Suprapubic skin (tissue), 4 donors: ENCODE data around the gene PDGFC. TPM values are rescaled to one million over a fixed set of nuclear protein-coding genes. Genes with fewer than 3 reads are reported as not detected.

Experiments
- DNase-seq, 2 donors: peaks; one replicate each; pipeline ENCODE4 v3.0.0-alpha.2; 2019; ENCODE audit warnings: low spot score in 2 of 2
- H3K27ac ChIP-seq: fragments of 200-600 bp; sonication (generic); one replicate; pipeline ENCODE4 v1.5.1; 2019
- H3K27me3 ChIP-seq: fragments of 200-600 bp; sonication (generic); one replicate; pipeline ENCODE4 v1.5.1; 2019
- H3K36me3 ChIP-seq: fragments of 200-600 bp; sonication (generic); one replicate; pipeline ENCODE4 v1.5.1; 2019
- H3K4me1 ChIP-seq: fragments of 200-600 bp; sonication (generic); one replicate; pipeline ENCODE4 v1.5.1; 2019
- H3K4me3 ChIP-seq: fragments of 200-600 bp; sonication (generic); one replicate; pipeline ENCODE4 v1.5.1; 2019; ENCODE audit warnings: mild to moderate bottlenecking
- H3K9me3 ChIP-seq: fragments of 200-600 bp; sonication (generic); one replicate; pipeline ENCODE4 v1.5.1; 2019
- EP300 ChIP-seq: sonication (generic); formaldehyde crosslinking; IDR thresholded peaks from one replicate; pipeline ENCODE4 v1.6.1; 2017; ENCODE audit warnings: antibody characterized with exemption
- POLR2A ChIP-seq, 2 donors: fragments of 450-650 bp; IDR thresholded peaks; one replicate each; pipeline ENCODE4 v1.6.1; 2017; ENCODE audit warnings: antibody characterized with exemption in 2 of 2, mild to moderate bottlenecking in 2 of 2, moderate library complexity in 2 of 2
- POLR2AphosphoS5 ChIP-seq, 3 donors: sonication (generic); formaldehyde crosslinking; IDR thresholded peaks; one replicate each; pipeline ENCODE4 v1.6.1; 2017; ENCODE audit warnings: antibody characterized with exemption in 3 of 3
- WGBS: methylation state at CpG from one replicate; pipeline ENCODE4 v1.1.5; 2018; 5-methylcytosine and 5-hydroxymethylcytosine counted together
- total RNA-seq, 4 donors: library from RNA; depleted of rRNA; stranded (reverse); fragments of >200 nt; gene quantifications; one replicate each; pipeline ENCODE4 v1.1.0, GENCODE V29; 2016
- TF ChIP-seq, protein P1 (sequence below), 2 donors: fragments of 200-600 bp in 1 of 2; fragments of 450-650 bp in 1 of 2; sonication (generic) in 1 of 2; IDR thresholded peaks; one replicate each; pipeline ENCODE4 v1.5.1; 2016 to 2019; ENCODE audit warnings: antibody characterized with exemption in 2 of 2, mild to moderate bottlenecking in 1 of 2, moderate library complexity in 1 of 2

Gene PDGFC
- total RNA-seq, 4 donors from 2014 or later: 12.0 to 26.4 (median 22.4) TPM

DNA sequence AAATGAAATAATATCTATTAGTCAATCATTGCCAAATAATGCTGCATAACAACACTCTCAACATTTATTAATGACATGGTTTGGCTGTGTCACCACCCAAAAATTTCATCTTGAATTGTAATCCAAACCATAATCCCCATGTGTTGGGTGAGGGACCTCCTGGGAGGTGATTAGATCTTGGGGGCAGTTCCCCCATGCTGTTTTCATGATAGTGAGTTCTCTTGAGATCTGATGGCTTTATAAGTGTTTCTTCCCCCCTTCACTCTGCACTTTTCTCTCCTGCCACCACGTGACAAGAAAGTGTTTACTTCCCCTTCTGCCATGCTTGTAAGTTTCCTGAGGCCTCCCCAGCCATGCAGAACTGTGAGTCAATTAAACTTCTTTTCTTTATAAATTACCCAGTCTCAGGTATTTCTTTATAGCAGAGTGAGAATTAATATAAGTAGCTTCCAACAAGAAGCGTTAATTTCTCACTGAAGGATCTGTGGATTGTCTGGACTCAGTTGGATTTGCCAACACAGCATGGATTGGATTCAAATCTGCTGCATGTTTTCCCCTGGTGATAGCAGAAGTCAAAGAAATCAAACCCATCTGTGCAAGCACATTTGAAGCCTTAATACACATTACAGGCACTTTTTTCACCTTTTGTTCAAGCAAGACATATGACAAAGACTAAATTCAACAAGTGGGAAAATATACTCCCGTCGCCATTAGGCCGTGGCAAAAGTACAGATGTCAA lies 216.6 kb downstream of the PDGFC start:
- no peak for TF ChIP-seq POLR2AphosphoS5 (IDR thresholded peaks at IDR 0.05)
- TF ChIP-seq EP300: no peak
- TF ChIP-seq, protein P1, sequence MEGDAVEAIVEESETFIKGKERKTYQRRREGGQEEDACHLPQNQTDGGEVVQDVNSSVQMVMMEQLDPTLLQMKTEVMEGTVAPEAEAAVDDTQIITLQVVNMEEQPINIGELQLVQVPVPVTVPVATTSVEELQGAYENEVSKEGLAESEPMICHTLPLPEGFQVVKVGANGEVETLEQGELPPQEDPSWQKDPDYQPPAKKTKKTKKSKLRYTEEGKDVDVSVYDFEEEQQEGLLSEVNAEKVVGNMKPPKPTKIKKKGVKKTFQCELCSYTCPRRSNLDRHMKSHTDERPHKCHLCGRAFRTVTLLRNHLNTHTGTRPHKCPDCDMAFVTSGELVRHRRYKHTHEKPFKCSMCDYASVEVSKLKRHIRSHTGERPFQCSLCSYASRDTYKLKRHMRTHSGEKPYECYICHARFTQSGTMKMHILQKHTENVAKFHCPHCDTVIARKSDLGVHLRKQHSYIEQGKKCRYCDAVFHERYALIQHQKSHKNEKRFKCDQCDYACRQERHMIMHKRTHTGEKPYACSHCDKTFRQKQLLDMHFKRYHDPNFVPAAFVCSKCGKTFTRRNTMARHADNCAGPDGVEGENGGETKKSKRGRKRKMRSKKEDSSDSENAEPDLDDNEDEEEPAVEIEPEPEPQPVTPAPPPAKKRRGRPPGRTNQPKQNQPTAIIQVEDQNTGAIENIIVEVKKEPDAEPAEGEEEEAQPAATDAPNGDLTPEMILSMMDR (IDR thresholded peaks at IDR 0.05): no peak
- no peak for TF ChIP-seq POLR2A (IDR thresholded peaks at IDR 0.05)
- Histone ChIP-seq H3K27ac (no peak overlapping the region), H3K27me3 (no peaks in the 10 kb centered on the region), H3K36me3 (no peaks in the 10 kb centered on the region), H3K4me3 (no peak overlapping the region), H3K4me1 (no peaks in the 10 kb centered on the region), H3K9me3 (no peaks in the 10 kb centered on the region)
- DNase-seq: no peak
- WGBS: 72% methylated on average over 5 of the region's 5 CpGs

DNA sequence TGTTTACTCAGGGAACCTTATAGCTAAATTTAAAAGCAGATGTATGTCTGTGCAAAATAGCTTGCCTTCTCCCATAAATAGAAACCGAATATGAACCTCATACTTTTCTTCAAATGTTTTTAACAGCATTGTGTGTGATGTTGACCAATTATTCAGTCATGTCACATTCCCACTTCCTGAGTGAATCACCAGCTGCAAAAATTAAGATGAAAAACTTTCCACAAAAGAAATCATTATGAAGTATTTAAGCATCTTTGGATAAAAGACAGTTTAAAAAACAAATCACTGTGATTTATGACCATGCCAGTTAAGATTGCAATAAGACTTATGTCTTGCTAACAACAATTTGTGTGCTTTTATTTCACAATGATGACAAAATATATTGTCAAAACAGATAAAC lies 220.1 kb downstream of the PDGFC start:
- WGBS: 53% methylated on average over 1 of the region's 1 CpG
- no peaks in the 10 kb centered on the region for H3K9me3 ChIP-seq
- no peak for DNase-seq
- H3K4me3 ChIP-seq: no peak overlapping the region
- H3K4me1 ChIP-seq: no peaks in the 10 kb centered on the region
- H3K27me3 ChIP-seq: no peaks in the 10 kb centered on the region
- TF ChIP-seq POLR2AphosphoS5 (IDR thresholded peaks at IDR 0.05) (no peak), EP300 (no peak), POLR2A (IDR thresholded peaks at IDR 0.05) (no peak)
- TF ChIP-seq, protein P1 (IDR thresholded peaks at IDR 0.05): no peak
- no peaks in the 10 kb centered on the region for H3K36me3 ChIP-seq
- H3K27ac ChIP-seq: no peak overlapping the region

DNA sequence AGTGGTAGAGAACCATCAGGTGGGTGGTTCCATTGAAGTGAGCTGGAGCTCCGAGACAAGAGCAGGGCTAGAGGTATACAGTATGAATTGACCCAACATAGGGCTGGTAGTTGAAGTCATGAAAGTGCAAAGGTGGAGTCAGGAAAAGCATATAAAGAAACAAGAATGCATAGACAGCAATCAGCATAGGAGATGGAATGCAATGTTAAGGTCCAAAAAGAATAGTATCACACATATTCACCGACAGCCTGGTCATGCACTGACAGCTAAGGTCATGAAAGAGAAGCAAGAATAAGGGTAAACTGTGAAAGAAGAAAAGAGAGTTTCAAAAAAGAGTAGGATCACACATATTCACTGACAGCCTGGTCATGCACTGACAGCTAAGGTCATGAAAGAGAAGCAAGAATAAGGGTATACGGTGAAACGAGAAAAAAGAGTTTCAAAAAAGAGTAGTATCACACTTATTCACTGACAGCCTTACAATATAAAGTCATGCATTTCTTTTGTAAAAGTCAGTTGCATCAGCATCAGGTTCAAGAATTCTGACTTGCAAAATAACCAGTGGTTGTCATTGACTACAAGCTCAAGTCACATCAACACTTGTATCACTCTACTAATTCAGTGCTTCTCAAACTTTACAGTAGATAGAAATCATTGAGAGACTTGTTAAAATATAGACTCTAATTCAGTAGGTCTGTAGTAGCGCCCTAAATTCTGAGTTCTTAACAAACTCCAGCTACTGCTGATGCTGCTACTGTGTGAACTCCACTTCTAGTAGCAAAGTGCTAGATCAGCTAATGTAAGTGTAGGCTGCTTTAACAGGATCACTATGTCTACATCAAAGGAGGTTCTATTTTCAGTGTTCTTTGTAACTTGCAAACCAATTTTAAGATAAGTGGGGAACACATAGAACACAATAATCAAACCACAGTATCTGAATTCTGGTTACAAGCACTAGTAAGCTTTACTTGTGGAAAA lies 221.9 kb downstream of the PDGFC start:
- DNase-seq: no peak
- Histone ChIP-seq H3K4me1 (no peaks in the 10 kb centered on the region), H3K36me3 (no peaks in the 10 kb centered on the region), H3K27me3 (no peaks in the 10 kb centered on the region), H3K27ac (no peak overlapping the region), H3K9me3 (no peaks in the 10 kb centered on the region), H3K4me3 (no peak overlapping the region)
- TF ChIP-seq POLR2AphosphoS5 (IDR thresholded peaks at IDR 0.05) (no peak), POLR2A (IDR thresholded peaks at IDR 0.05) (no peak), EP300 (no peak)
- TF ChIP-seq, protein P1 (IDR thresholded peaks at IDR 0.05): no peak
- WGBS: 94% methylated on average over 5 of the region's 5 CpGs

DNA sequence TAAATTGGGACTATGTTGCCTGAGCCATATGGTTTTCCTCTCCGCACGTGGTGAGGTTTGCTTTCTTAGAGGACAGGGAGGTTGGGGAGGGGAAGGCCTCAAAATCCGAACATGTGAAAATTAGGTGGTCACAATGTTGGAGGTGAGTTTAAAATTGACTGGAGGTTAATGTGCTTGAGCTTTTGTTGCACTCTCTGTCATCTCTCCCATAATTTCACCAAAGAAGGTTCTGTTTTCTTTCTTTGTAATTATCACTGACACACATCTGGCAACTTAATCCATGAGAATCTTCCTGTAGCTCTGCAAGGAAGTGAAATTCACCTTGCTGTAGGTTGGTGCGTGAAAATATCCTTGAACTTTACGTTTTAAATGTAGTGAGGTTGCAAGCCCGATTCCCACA lies 225.5 kb downstream of the PDGFC start:
- Histone ChIP-seq H3K9me3 (peaks cover 3% of the 10 kb centered on the region), H3K27ac (no peak overlapping the region), H3K4me3 (no peak overlapping the region), H3K27me3 (no peaks in the 10 kb centered on the region), H3K4me1 (no peaks in the 10 kb centered on the region), H3K36me3 (no peaks in the 10 kb centered on the region)
- TF ChIP-seq POLR2A (IDR thresholded peaks at IDR 0.05) (no peak), POLR2AphosphoS5 (IDR thresholded peaks at IDR 0.05) (no peak), EP300 (no peak)
- TF ChIP-seq, protein P1 (IDR thresholded peaks at IDR 0.05): no peak
- WGBS: 78% methylated on average over 6 of the region's 6 CpGs
- no peak for DNase-seq

DNA sequence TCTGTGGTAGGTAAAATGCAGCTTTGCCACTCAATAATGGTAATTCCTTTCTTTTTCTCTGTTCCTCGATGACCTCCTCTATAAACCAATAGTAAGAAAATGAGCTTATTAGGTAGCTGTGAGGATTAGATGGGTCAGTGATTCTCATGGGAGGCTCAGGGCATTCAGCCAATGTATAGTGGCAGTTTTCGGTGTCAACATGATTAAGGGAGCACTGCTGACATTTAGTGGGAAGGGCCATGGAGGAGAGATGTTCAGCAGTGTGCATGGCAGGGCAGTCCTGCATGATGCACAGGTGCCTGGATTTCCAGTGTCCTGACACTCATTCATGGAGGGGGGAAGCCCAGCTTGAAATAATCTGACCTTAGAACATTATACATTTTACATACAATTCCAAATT lies 232.8 kb downstream of the PDGFC start:
- Histone ChIP-seq H3K36me3 (no peaks in the 10 kb centered on the region), H3K9me3 (peaks cover 3% of the 10 kb centered on the region), H3K27me3 (no peaks in the 10 kb centered on the region), H3K4me3 (no peak overlapping the region), H3K4me1 (no peaks in the 10 kb centered on the region), H3K27ac (no peak overlapping the region)
- TF ChIP-seq, protein P1 (IDR thresholded peaks at IDR 0.05): no peak
- TF ChIP-seq POLR2A (IDR thresholded peaks at IDR 0.05): no peak
- no peak for TF ChIP-seq POLR2AphosphoS5 (IDR thresholded peaks at IDR 0.05)
- no peak for TF ChIP-seq EP300
- no peak for DNase-seq
- WGBS: 90% methylated on average over 2 of the region's 2 CpGs
